Small intestine (tissue), 7 donors: Measurements from ENCODE around the gene NDUFB10. TPM values are rescaled to one million over a fixed set of nuclear protein-coding genes. Genes with fewer than 3 reads are reported as not detected.

Experiments
- DNase-seq, 2 donors: peaks; one replicate each; pipeline versions ENCODE4 v3.0.0 to v3.0.0-alpha.2; 2013
- FAIRE-seq: peaks from 2 replicates; lab custom pipeline; 2012; peaks lifted over from hg19 to GRCh38; lab: Jason Lieb, UNC
- H3K27ac ChIP-seq, 3 donors: one replicate each; pipeline ENCODE4 v1.5.1; 2013; ENCODE audit warnings: low read length in 2 of 3, mild to moderate bottlenecking in 2 of 3, control low read depth in 1 of 3, inconsistent platforms in 1 of 3, low read depth in 1 of 3, moderate library complexity in 1 of 3
- H3K27me3 ChIP-seq, 3 donors: one replicate each; pipeline ENCODE4 v1.6.1; 2013; ENCODE audit warnings: low read length in 3 of 3, inconsistent platforms in 1 of 3; ENCODE audit not compliant: control insufficient read depth in 3 of 3, insufficient read depth in 3 of 3
- H3K36me3 ChIP-seq, 3 donors: one replicate each; pipeline ENCODE4 v1.6.1; 2013; ENCODE audit warnings: low read length in 3 of 3, inconsistent platforms in 1 of 3, low read depth in 1 of 3, mild to moderate bottlenecking in 1 of 3, moderate library complexity in 1 of 3; ENCODE audit not compliant: control insufficient read depth in 3 of 3, insufficient read depth in 2 of 3
- H3K4me1 ChIP-seq, 3 donors: one replicate each; pipeline ENCODE4 v1.6.1; 2013; ENCODE audit warnings: low read length in 2 of 3, inconsistent platforms in 1 of 3, low read depth in 1 of 3, mild to moderate bottlenecking in 1 of 3, moderate library complexity in 1 of 3; ENCODE audit not compliant: control insufficient read depth in 3 of 3, insufficient read depth in 2 of 3
- H3K4me3 ChIP-seq, 3 donors: one replicate each; pipeline ENCODE4 v1.5.1; 2013; ENCODE audit warnings: low read length in 3 of 3, control low read depth in 1 of 3, inconsistent platforms in 1 of 3, low read depth in 1 of 3, mild to moderate bottlenecking in 1 of 3, moderate library complexity in 1 of 3
- H3K9me3 ChIP-seq, 2 donors: one replicate each; pipeline ENCODE4 v1.6.1; 2013; ENCODE audit warnings: low read depth in 1 of 2, low read length in 1 of 2; ENCODE audit not compliant: control insufficient read depth in 2 of 2, insufficient read depth in 1 of 2
- WGBS, 3 donors: extraction: QIAGEN DNeasy Blood & Tissue Kit; methylation state at CpG; one replicate each; pipeline ENCODE4 v1.1.7; 2013; 5-methylcytosine and 5-hydroxymethylcytosine counted together
- polyA plus RNA-seq, 4 donors: library from polyadenylated mRNA; stranded (reverse) in 3 of 4; unstranded in 1 of 4; fragments of 200-250 nt in 3 of 4; fragments of 120-200 nt in 1 of 4; gene quantifications; one replicate each; pipeline versions ENCODE4 v1.2.1 to v1.2.3, GENCODE V29; 2013
- donor health status: healthy with polysubstance abuse.
- donor health status: control.
- donor health status: control.
- donor health status: Bipolar disorder and iron deficiency.
- donor health status: healthy.

Gene NDUFB10
- polyA plus RNA-seq, 4 donors: 132 to 544 (median 376) TPM

GRCh38 chr16:1965396-1966001, 6.2 kb downstream of the NDUFB10 start:
- Histone ChIP-seq H3K27me3 (no peaks in the 10 kb centered on the region), H3K36me3 (peaks cover 3 to 41% (median 13%) of the 10 kb centered on the region in 3 donors), H3K9me3 (no peaks in the 10 kb centered on the region), H3K4me1 (peaks cover 2 to 37% (median 2%) of the 10 kb centered on the region in 3 donors), H3K27ac (peak overlapping the region; percentile 94 to 98 (median 98)), H3K4me3 (peak overlapping the region; percentile 72 to 85 (median 75))
- DNase-seq: peak; percentile 65 to 73
- no peak for FAIRE-seq
- 9 to 18% (median 12%) methylated on average over 24 of the region's 24 CpGs for WGBS, 3 donors

DNA sequence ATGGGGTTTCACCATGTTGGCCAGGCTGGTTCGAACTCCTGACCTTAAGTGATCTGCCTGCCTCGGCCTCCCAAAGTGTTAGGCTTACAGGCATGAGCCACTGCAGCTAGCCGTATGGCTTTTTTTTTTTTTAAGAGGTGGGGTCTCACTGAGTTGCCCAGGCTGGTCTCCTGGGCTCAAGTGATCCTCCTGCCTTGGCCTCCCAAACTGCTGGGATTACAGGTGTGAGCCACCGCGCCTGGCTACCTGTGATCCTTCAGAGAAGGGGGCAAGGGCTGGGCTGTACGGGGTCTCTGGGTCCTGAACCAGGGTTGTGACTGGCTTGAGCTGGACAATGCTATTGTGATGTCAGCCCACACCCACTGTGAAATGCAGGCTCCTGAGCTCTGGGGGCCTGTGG, 7.1 kb downstream of the NDUFB10 start, which contains the start of gene RNF151:
Gene RNF151, plus strand, starts transcription at position 397 of the 400 bp plus-strand sequence. CDS start 26 bp downstream, outside the sequence.
- peak within 1 kb of the TSS in 2 of 3 donors; percentile 75 to 85 for H3K4me3 ChIP-seq
- no peak for DNase-seq
- H3K36me3 ChIP-seq: peaks cover 3 to 31% (median 12%) of the 10 kb centered on the region in 3 donors
- no peaks in the 10 kb centered on the region for H3K9me3 ChIP-seq
- 95 to 96% (median 95%) methylated on average over 6 of the region's 6 CpGs for WGBS, 3 donors
- peak within 1 kb of the TSS; percentile 94 to 98 (median 98) for H3K27ac ChIP-seq
- FAIRE-seq: no peak
- H3K27me3 ChIP-seq: no peaks in the 10 kb centered on the region
- H3K4me1 ChIP-seq: peaks cover 0 to 33% (median 2%) of the 10 kb centered on the region in 3 donors

DNA sequence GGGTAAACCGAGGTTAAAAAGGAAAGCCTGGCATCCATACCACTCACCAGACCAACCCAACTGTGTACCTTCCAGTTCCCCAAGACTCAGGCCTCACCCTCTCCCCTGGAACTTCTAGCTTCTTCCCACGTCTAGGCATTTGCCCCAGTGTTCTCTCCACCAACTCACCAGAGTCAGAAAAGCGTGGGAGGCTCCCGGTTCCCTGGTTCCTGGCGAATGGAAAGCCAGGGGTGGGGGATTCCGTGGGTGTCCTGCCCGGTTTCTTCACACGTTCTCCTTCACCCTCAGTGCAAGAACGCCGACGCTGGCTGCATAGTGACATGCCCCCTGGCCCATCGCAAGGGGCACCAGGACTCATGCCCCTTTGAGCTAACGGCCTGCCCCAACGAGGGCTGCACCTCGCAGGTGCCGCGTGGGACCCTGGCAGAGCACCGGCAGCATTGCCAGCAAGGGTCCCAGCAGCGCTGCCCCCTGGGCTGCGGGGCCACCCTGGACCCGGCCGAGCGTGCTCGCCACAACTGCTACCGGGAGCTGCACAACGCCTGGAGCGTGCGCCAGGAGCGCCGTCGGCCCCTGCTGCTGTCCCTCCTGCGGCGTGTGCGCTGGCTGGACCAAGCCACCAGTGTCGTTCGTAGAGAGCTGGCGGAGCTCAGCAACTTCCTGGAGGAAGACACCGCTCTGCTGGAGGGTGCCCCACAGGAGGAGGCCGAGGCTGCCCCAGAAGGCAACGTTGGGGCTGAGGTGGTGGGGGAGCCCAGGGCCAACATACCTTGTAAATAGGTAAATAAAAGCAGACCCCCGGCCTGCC, 9.0 kb downstream of the NDUFB10 start:
- WGBS, 3 donors: 91 to 94% (median 93%) methylated on average over 41 of the region's 41 CpGs
- FAIRE-seq: no peak
- Histone ChIP-seq H3K9me3 (no peaks in the 10 kb centered on the region), H3K27ac (no peak overlapping the region), H3K4me1 (peaks cover 0 to 33% (median 4%) of the 10 kb centered on the region in 3 donors), H3K36me3 (peaks cover 0 to 13% (median 0%) of the 10 kb centered on the region in 3 donors), H3K27me3 (no peaks in the 10 kb centered on the region), H3K4me3 (no peak overlapping the region)
- DNase-seq: no peak

DNA sequence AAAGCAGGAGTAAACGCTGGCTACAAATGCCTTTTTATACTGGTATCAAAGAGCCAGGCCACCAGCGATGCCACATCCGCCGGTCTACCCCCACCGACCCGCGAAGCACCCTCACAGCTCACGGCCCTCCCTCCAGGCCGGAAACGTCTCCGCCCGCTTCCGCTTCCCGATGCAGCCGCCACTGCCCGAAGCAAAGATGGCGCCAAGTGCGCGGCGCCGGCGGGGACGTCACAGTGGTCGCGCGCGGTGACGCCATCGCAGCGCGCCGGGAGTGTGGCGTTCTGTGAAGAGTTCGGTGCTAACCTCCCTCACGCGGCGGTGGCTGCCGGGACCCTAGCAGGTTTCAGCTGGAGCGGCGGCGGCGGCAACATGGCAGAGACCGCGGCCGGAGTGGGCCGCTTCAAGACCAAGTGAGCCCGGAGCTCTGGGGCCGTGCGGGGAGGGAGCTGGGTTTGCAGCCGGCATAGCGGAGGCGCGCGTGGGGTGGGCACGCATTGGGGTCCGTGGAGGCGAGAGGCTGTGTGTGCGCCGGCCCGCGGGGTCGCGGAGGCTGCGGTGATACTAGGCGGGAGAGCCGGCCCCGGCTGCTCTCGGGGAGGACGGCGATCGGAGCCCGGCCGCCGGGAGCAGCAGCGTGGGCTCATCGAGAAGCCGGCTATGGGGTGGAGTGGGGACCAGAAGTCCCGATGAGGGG, 12.6 kb downstream of the NDUFB10 start, which contains the start of gene TBL3:
Gene TBL3, plus strand, starts transcription at position 258 of the 694 bp plus-strand sequence. Its CDS starts 112 bp downstream, at position 370.
- Histone ChIP-seq H3K27me3 (no peaks in the 10 kb centered on the region), H3K27ac (peak within 1 kb of the TSS; percentile 85 to 98 (median 94)), H3K36me3 (peaks cover 0 to 32% (median 7%) of the 10 kb centered on the region in 3 donors), H3K4me1 (peaks cover 0 to 14% (median 5%) of the 10 kb centered on the region in 3 donors), H3K4me3 (peak within 1 kb of the TSS; percentile 91 to 95 (median 91)), H3K9me3 (no peaks in the 10 kb centered on the region)
- 0 to 1% (median 0%) methylated on average over 62 to 78 of the region's 78 CpGs for WGBS, 3 donors
- no peak for FAIRE-seq
- peak; percentile 91 to 98 for DNase-seq

DNA sequence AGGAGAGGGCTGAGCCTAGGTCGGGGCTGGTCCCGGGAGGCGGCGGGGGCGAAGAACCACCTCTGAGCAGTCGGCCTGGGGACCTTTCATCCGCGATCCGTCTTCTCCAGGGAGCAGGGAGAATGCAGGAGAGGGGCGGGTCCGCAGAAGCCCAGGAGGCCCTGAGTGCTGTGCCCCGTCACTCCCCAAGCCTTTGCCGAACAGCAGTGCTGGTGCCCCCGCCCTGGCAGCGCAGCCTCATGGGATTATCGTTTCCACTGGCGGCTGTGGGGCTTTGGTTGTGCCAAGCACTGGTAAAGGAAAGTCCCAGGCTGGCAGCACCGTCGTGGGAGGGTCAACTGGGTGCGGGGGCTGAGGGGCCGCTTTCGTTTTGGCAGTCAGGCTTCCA, 13.1 kb downstream of the NDUFB10 start:
- Histone ChIP-seq H3K27ac (peak overlapping the region in 2 of 3 donors; percentile 85 to 94), H3K27me3 (no peaks in the 10 kb centered on the region), H3K36me3 (peaks cover 0 to 38% (median 7%) of the 10 kb centered on the region in 3 donors), H3K4me1 (peaks cover 0 to 14% (median 5%) of the 10 kb centered on the region in 3 donors), H3K9me3 (no peaks in the 10 kb centered on the region), H3K4me3 (peak overlapping the region; percentile 91 to 95 (median 91))
- DNase-seq (peak; percentile 30 to 53), FAIRE-seq (no peak)
- WGBS, 3 donors: 2 to 3% (median 3%) methylated on average over 22 of the region's 22 CpGs

DNA sequence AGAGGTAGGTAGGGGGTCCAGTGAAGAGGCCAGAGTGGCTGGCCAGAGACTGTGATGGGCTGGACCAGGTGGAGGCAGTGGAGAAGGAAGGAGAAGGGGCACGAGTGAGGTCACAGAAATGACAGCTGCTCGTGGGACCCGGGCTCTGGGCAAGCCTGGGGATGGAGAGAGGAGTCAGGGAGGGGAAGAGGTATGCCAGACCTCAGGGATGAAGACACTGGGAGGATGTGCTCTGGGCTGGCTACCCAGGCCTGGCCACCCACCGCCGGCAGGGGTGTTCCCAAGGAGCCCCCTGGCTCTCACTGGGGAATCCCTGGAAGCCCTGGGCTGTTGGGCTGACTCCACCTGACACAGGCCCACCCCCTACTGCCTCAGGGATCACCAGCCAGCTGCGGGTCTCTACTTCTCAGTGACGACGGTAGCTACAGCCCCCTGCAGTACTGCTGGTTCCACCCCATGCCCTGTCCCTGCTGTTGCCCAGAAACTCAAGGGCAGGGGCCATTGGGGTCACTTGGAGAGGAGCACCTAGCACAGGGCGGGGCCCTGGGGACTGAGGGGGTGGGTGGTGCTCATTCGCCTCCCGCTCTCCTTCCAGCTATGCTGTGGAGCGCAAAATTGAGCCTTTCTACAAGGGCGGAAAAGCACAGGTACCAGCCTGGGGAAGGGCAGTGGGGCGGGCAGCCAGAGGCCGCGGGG, 14.3 kb downstream of the NDUFB10 start:
- Histone ChIP-seq H3K36me3 (peaks cover 0 to 49% (median 7%) of the 10 kb centered on the region in 3 donors), H3K27me3 (no peaks in the 10 kb centered on the region), H3K27ac (no peak overlapping the region), H3K4me1 (peaks cover 0 to 19% (median 5%) of the 10 kb centered on the region in 3 donors), H3K9me3 (no peaks in the 10 kb centered on the region), H3K4me3 (no peak overlapping the region)
- WGBS, 3 donors: 88 to 99% (median 92%) methylated on average over 12 to 16 of the region's 16 CpGs
- no peak for DNase-seq
- FAIRE-seq: no peak

GRCh38 chr16:1974157-1975070, 15.1 kb downstream of the NDUFB10 start:
- H3K27ac ChIP-seq: no peak overlapping the region
- H3K36me3 ChIP-seq: peaks cover 0 to 51% (median 7%) of the 10 kb centered on the region in 3 donors
- no peak for FAIRE-seq
- no peaks in the 10 kb centered on the region for H3K9me3 ChIP-seq
- peaks cover 0 to 2% (median 0%) of the 10 kb centered on the region in 3 donors for H3K27me3 ChIP-seq
- peaks cover 0 to 24% (median 5%) of the 10 kb centered on the region in 3 donors for H3K4me1 ChIP-seq
- DNase-seq: no peak
- 94 to 95% (median 94%) methylated on average over 37 to 42 of the region's 42 CpGs for WGBS, 3 donors
- H3K4me3 ChIP-seq: no peak overlapping the region
